ENCODE measurements around the gene NTNG1.

Gene NTNG1

GRCh38 chr1:107525961-107526360 is 385.1 kb downstream of the NTNG1 start:
- 88 to 100% methylated on average over 2 of the region's 2 CpGs for WGBS, 2 experiments
- Histone ChIP-seq H3K27ac (ENCODE audit: insufficient read depth, low read depth, low read length, poor library complexity, severe bottlenecking) (no peak overlapping the region), H3K9me3 (ENCODE audit: control insufficient read depth, low read length) (no peaks in the 10 kb centered on the region), H3K4me3 (ENCODE audit: insufficient read depth, low read depth, low read length) (no peak overlapping the region), H3K27me3 (ENCODE audit: control insufficient read depth, insufficient read depth, low read length, poor library complexity, severe bottlenecking) (no peaks in the 10 kb centered on the region), H3K36me3 (ENCODE audit: control insufficient read depth, insufficient read depth, low read length) (no peaks in the 10 kb centered on the region), H3K4me1 (ENCODE audit: control insufficient read depth, insufficient read depth, low read length) (peaks cover 7% of the 10 kb centered on the region)

DNA sequence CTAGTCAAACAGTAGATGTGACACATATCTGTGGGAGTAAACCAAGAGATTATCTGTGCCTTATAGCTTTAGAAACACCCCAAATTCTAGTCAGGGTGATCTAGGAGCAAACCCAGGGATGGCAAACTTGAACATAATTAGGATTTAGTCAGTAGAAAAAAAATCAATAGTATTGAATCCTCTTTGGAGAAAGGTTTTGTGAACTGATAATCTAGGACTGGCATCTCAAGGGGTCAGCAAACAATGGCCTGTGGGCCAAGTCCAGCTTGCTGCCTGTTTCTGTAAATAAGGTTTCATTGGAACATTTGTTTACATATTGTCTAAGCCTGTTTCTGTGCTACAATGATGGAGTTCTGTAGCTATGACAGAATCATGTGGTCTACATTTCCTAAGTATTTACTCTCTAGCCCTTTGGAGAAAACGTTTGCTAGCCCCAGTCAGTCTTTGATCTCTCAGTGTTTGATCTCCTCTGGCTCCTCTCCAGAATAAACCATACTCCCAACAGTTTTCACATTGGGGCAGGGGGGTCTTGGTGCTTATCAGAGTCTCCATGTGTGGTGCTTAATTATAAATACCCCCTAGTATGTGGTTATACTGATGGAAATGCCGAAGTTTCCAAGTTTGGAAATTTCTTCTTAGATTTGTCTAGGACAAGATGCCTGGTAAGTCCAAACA is 385.8 kb downstream of the NTNG1 start:
- Histone ChIP-seq H3K27ac (ENCODE audit: insufficient read depth, low read depth, low read length, poor library complexity, severe bottlenecking) (no peak overlapping the region), H3K4me3 (ENCODE audit: insufficient read depth, low read depth, low read length) (no peak overlapping the region), H3K27me3 (ENCODE audit: control insufficient read depth, insufficient read depth, low read length, poor library complexity, severe bottlenecking) (no peaks in the 10 kb centered on the region), H3K36me3 (ENCODE audit: control insufficient read depth, insufficient read depth, low read length) (no peaks in the 10 kb centered on the region), H3K9me3 (ENCODE audit: control insufficient read depth, low read length) (no peaks in the 10 kb centered on the region), H3K4me1 (ENCODE audit: control insufficient read depth, insufficient read depth, low read length) (peaks cover 7% of the 10 kb centered on the region)
- 82 to 85% methylated on average over 2 of the region's 2 CpGs for WGBS, 2 experiments

GRCh38 chr1:107529511-107530149 is 388.8 kb downstream of the NTNG1 start:
- Histone ChIP-seq H3K4me1 (ENCODE audit: control insufficient read depth, insufficient read depth, low read length) (no peaks in the 10 kb centered on the region), H3K27me3 (ENCODE audit: control insufficient read depth, insufficient read depth, low read length, poor library complexity, severe bottlenecking) (no peaks in the 10 kb centered on the region), H3K9me3 (ENCODE audit: control insufficient read depth, low read length) (no peaks in the 10 kb centered on the region), H3K36me3 (ENCODE audit: control insufficient read depth, insufficient read depth, low read length) (no peaks in the 10 kb centered on the region), H3K4me3 (ENCODE audit: insufficient read depth, low read depth, low read length) (no peak overlapping the region), H3K27ac (ENCODE audit: insufficient read depth, low read depth, low read length, poor library complexity, severe bottlenecking) (no peak overlapping the region)
- 34 to 38% methylated on average over 5 to 6 of the region's 6 CpGs for WGBS, 2 experiments

DNA sequence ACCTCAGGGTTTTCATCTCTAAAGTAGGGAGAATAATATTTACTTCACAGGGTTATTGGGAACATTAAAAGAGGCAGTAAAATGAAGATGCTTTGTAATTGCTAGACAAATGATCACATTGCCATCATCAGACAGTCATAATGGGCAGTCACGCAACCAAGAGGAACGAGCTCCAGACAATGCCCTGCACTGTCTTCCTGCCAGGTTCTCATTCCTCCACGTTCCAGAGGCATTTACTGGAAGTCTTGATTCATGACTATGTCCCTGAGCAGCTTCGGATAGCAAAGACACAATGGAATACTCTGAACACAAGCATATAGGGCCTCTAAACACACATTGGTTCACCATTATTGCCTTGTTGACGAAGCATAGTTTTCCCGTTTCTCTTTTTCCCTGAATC is 389.7 kb downstream of the NTNG1 start:
- Histone ChIP-seq H3K27me3 (ENCODE audit: control insufficient read depth, insufficient read depth, low read length, poor library complexity, severe bottlenecking) (no peaks in the 10 kb centered on the region), H3K27ac (ENCODE audit: insufficient read depth, low read depth, low read length, poor library complexity, severe bottlenecking) (no peak overlapping the region), H3K9me3 (ENCODE audit: control insufficient read depth, low read length) (no peaks in the 10 kb centered on the region), H3K4me1 (ENCODE audit: control insufficient read depth, insufficient read depth, low read length) (no peaks in the 10 kb centered on the region), H3K4me3 (ENCODE audit: insufficient read depth, low read depth, low read length) (no peak overlapping the region), H3K36me3 (ENCODE audit: control insufficient read depth, insufficient read depth, low read length) (no peaks in the 10 kb centered on the region)
- 72% methylated on average over 6 of the region's 6 CpGs for WGBS, 2 experiments

GRCh38 chr1:107531065-107531908 is 390.4 kb downstream of the NTNG1 start:
- no peaks in the 10 kb centered on the region for H3K4me1 ChIP-seq (ENCODE audit: control insufficient read depth, insufficient read depth, low read length)
- no peaks in the 10 kb centered on the region for H3K9me3 ChIP-seq (ENCODE audit: control insufficient read depth, low read length)
- no peaks in the 10 kb centered on the region for H3K36me3 ChIP-seq (ENCODE audit: control insufficient read depth, insufficient read depth, low read length)
- no peak overlapping the region for H3K4me3 ChIP-seq (ENCODE audit: insufficient read depth, low read depth, low read length)
- no peak overlapping the region for H3K27ac ChIP-seq (ENCODE audit: insufficient read depth, low read depth, low read length, poor library complexity, severe bottlenecking)
- WGBS, 2 experiments = 79 to 86% methylated on average over 9 to 10 of the region's 12 CpGs
- H3K27me3 ChIP-seq (ENCODE audit: control insufficient read depth, insufficient read depth, low read length, poor library complexity, severe bottlenecking) = no peaks in the 10 kb centered on the region

DNA sequence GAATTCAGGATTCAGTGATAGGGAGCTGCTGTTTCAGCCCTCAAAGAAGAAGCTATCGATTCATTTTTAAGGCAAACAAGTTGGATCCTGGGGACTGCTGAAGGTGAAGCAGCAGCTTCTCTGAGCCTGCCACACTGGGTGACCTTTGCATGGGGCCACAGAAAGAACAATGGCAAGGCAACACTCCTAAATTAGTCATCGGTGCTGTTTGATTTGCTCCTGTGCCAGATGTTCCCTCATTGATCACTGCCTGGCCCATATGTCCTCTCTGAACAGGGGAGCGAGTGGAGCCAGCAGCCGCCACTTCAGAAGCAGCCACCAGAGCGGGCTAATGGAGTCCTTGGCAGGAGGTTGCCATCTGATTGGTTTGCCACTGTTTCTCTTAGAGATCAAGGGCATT is 391.5 kb downstream of the NTNG1 start:
- no peak overlapping the region for H3K27ac ChIP-seq (ENCODE audit: insufficient read depth, low read depth, low read length, poor library complexity, severe bottlenecking)
- H3K27me3 ChIP-seq (ENCODE audit: control insufficient read depth, insufficient read depth, low read length, poor library complexity, severe bottlenecking) = no peaks in the 10 kb centered on the region
- no peaks in the 10 kb centered on the region for H3K36me3 ChIP-seq (ENCODE audit: control insufficient read depth, insufficient read depth, low read length)
- no peak overlapping the region for H3K4me3 ChIP-seq (ENCODE audit: insufficient read depth, low read depth, low read length)
- no peaks in the 10 kb centered on the region for H3K4me1 ChIP-seq (ENCODE audit: control insufficient read depth, insufficient read depth, low read length)
- WGBS, 2 experiments = 87 to 89% methylated on average over 5 of the region's 5 CpGs
- H3K9me3 ChIP-seq (ENCODE audit: control insufficient read depth, low read length) = no peaks in the 10 kb centered on the region

Measured in ectodermal cell (in vitro differentiated cells).